GM21423 (cell line): Measurements from ENCODE around the gene ACAT2.
"Not testable (repeated sequence)": the region's sequence is repeated elsewhere in the genome, so short reads cannot be mapped to it uniquely, and the experiment has no call there.

Experiments used
- ATAC-seq: cut with Tn5 transposase; IDR thresholded peaks from one replicate; pipeline ENCODE4 v1.9.1; 2021; ENCODE audit warnings: mild to moderate bottlenecking, moderate library complexity; ENCODE audit not compliant: unreplicated experiment

Gene ACAT2

GRCh38 chr6:159729598-159730331 lies 32.1 kb upstream of the ACAT2 start:
- ATAC-seq: no peak

GRCh38 chr6:159730332-159730676 lies 31.5 kb upstream of the ACAT2 start:
- no peak for ATAC-seq

- not testable (repeated sequence) for ATAC-seq
Observed at GRCh38 chr6:159732550-159732949, 29.3 kb upstream of the ACAT2 start.

GRCh38 chr6:159733395-159733794 lies 28.4 kb upstream of the ACAT2 start:
- ATAC-seq: not testable (repeated sequence)

- ATAC-seq: no peak
Observed at GRCh38 chr6:159736908-159737307, 24.9 kb upstream of the ACAT2 start.

- ATAC-seq: no peak
Observed at GRCh38 chr6:159739341-159739740, 22.5 kb upstream of the ACAT2 start.

GRCh38 chr6:159742165-159742564 lies 19.7 kb upstream of the ACAT2 start:
- ATAC-seq: no peak

- ATAC-seq: no peak
Observed at GRCh38 chr6:159745081-159745480, 16.8 kb upstream of the ACAT2 start.

GRCh38 chr6:159746759-159747158 lies 15.1 kb upstream of the ACAT2 start:
- no peak for ATAC-seq

GRCh38 chr6:159748127-159748526 lies 13.7 kb upstream of the ACAT2 start:
- not testable (repeated sequence) for ATAC-seq

- no peak for ATAC-seq
Observed at GRCh38 chr6:159751448-159751847, 10.4 kb upstream of the ACAT2 start.

- no peak for ATAC-seq
Observed at GRCh38 chr6:159753081-159753872, 8.6 kb upstream of the ACAT2 start.

- no peak for ATAC-seq
Observed at GRCh38 chr6:159754401-159754800, 7.4 kb upstream of the ACAT2 start.

GRCh38 chr6:159754959-159755914 lies 6.6 kb upstream of the ACAT2 start:
- ATAC-seq: no peak

GRCh38 chr6:159756508-159756907 lies 5.3 kb upstream of the ACAT2 start:
- no peak for ATAC-seq

- ATAC-seq: no peak
Observed at GRCh38 chr6:159758031-159759001, 3.5 kb upstream of the ACAT2 start.

- no peak for ATAC-seq
Observed at GRCh38 chr6:159759645-159760044, 2.2 kb upstream of the ACAT2 start.

GRCh38 chr6:159760602-159761057 lies 1.2 kb upstream of the ACAT2 start:
- ATAC-seq: no peak

- ATAC-seq: peak; percentile 1
Observed at GRCh38 chr6:159761129-159761872, 544 bp upstream of the ACAT2 start.
